ENCODE measurements around the gene C2CD3. TPM values are rescaled to one million over a fixed set of nuclear protein-coding genes. Genes with fewer than 3 reads are reported as not detected.
A peak's percentile ranks its signal among the peaks of the same experiment; 100 is the strongest.

Gene C2CD3
- total and polyA plus RNA-seq, 9 of the 15 experiments (the other 6 are each of a cell fraction or from before 2014, with no cell fraction given): 4.4 to 20.2 (median 15.4) TPM

DNA sequence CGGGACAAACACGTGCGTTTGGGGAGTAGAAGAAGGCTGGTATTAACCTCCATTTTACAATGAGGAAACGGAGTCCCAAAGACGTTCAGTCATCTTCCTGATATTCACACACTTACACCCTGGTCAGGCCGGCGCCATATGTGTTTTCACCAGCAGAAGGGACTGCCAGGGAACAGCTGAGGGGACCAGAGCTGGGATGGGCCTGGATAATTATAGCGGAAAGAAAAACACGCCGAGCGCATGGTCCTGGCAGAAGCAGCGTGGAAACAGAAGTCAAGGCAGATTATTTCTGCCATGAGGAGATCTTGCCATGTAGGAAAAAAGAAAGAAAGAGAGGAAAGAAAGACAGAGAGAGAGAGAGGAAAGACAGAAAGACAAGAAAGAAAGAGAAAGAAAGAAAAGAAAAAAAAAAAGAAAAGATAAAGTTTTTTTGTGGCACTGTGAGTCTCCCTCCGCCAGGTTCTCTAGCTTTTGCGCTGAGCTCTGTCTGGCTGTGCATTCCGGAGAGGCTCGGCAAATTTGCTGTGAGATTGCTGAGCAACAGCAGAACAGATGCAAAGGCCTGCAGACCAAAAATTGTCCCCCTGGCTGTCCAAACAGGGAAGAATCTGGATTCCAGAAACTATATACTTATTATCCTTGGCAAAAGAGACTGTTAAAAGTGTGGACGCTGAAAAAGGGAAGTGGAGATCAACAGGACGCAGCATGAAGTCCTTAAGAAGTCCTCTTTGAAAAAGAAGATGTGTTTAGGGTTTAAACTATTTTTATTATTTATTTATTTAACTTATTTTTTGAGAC lies 186.9 kb downstream of the C2CD3 start (continued):
- TF ChIP-seq, protein P1, sequence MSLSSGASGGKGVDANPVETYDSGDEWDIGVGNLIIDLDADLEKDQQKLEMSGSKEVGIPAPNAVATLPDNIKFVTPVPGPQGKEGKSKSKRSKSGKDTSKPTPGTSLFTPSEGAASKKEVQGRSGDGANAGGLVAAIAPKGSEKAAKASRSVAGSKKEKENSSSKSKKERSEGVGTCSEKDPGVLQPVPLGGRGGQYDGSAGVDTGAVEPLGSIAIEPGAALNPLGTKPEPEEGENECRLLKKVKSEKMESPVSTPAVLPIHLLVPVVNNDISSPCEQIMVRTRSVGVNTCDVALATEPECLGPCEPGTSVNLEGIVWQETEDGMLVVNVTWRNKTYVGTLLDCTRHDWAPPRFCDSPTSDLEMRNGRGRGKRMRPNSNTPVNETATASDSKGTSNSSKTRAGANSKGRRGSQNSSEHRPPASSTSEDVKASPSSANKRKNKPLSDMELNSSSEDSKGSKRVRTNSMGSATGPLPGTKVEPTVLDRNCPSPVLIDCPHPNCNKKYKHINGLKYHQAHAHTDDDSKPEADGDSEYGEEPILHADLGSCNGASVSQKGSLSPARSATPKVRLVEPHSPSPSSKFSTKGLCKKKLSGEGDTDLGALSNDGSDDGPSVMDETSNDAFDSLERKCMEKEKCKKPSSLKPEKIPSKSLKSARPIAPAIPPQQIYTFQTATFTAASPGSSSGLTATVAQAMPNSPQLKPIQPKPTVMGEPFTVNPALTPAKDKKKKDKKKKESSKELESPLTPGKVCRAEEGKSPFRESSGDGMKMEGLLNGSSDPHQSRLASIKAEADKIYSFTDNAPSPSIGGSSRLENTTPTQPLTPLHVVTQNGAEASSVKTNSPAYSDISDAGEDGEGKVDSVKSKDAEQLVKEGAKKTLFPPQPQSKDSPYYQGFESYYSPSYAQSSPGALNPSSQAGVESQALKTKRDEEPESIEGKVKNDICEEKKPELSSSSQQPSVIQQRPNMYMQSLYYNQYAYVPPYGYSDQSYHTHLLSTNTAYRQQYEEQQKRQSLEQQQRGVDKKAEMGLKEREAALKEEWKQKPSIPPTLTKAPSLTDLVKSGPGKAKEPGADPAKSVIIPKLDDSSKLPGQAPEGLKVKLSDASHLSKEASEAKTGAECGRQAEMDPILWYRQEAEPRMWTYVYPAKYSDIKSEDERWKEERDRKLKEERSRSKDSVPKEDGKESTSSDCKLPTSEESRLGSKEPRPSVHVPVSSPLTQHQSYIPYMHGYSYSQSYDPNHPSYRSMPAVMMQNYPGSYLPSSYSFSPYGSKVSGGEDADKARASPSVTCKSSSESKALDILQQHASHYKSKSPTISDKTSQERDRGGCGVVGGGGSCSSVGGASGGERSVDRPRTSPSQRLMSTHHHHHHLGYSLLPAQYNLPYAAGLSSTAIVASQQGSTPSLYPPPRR (CRISPR knock-in tag; IDR thresholded peaks at IDR 0.05; ENCODE audit: borderline replicate concordance): no peak; the same call in 1 of the 2 replicates
- TF ChIP-seq RBM25 (IDR thresholded peaks at IDR 0.05; ENCODE audit: low read depth, low read length, severe bottlenecking): no peak
- TF ChIP-seq, protein P2, sequence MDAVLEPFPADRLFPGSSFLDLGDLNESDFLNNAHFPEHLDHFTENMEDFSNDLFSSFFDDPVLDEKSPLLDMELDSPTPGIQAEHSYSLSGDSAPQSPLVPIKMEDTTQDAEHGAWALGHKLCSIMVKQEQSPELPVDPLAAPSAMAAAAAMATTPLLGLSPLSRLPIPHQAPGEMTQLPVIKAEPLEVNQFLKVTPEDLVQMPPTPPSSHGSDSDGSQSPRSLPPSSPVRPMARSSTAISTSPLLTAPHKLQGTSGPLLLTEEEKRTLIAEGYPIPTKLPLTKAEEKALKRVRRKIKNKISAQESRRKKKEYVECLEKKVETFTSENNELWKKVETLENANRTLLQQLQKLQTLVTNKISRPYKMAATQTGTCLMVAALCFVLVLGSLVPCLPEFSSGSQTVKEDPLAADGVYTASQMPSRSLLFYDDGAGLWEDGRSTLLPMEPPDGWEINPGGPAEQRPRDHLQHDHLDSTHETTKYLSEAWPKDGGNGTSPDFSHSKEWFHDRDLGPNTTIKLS (IDR thresholded peaks at IDR 0.05; ENCODE audit: borderline replicate concordance, low read depth): 0 out of 2 replicates have a peak, but pooled peaks have one; percentile 17
- no peak for TF ChIP-seq CBX3 (IDR thresholded peaks at IDR 0.05; ENCODE audit: borderline replicate concordance in 1 of 2, low read length in 2 of 2)
- TF ChIP-seq HEY1 (CRISPR knock-in tag; IDR thresholded peaks at IDR 0.05; ENCODE audit: borderline replicate concordance): no peak
- TF ChIP-seq PTBP1 (IDR thresholded peaks at IDR 0.05; ENCODE audit: low read depth, low read length): no peak
- TF ChIP-seq, protein P3, sequence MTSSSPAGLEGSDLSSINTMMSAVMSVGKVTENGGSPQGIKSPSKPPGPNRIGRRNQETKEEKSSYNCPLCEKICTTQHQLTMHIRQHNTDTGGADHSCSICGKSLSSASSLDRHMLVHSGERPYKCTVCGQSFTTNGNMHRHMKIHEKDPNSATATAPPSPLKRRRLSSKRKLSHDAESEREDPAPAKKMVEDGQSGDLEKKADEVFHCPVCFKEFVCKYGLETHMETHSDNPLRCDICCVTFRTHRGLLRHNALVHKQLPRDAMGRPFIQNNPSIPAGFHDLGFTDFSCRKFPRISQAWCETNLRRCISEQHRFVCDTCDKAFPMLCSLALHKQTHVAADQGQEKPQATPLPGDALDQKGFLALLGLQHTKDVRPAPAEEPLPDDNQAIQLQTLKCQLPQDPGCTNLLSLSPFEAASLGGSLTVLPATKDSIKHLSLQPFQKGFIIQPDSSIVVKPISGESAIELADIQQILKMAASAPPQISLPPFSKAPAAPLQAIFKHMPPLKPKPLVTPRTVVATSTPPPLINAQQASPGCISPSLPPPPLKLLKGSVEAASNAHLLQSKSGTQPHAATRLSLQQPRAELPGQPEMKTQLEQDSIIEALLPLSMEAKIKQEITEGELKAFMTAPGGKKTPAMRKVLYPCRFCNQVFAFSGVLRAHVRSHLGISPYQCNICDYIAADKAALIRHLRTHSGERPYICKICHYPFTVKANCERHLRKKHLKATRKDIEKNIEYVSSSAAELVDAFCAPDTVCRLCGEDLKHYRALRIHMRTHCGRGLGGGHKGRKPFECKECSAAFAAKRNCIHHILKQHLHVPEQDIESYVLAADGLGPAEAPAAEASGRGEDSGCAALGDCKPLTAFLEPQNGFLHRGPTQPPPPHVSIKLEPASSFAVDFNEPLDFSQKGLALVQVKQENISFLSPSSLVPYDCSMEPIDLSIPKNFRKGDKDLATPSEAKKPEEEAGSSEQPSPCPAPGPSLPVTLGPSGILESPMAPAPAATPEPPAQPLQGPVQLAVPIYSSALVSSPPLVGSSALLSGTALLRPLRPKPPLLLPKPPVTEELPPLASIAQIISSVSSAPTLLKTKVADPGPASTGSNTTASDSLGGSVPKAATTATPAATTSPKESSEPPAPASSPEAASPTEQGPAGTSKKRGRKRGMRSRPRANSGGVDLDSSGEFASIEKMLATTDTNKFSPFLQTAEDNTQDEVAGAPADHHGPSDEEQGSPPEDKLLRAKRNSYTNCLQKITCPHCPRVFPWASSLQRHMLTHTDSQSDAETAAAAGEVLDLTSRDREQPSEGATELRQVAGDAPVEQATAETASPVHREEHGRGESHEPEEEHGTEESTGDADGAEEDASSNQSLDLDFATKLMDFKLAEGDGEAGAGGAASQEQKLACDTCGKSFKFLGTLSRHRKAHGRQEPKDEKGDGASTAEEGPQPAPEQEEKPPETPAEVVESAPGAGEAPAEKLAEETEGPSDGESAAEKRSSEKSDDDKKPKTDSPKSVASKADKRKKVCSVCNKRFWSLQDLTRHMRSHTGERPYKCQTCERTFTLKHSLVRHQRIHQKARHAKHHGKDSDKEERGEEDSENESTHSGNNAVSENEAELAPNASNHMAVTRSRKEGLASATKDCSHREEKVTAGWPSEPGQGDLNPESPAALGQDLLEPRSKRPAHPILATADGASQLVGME (CRISPR knock-in tag; IDR thresholded peaks at IDR 0.05): no peak
- TF ChIP-seq CCNT2 (IDR thresholded peaks at IDR 0.05; ENCODE audit: borderline replicate concordance, extremely low read depth, insufficient read length, low read depth, low read length): no peak
- TF ChIP-seq NCOA6 (IDR thresholded peaks at IDR 0.05): no peak
- no peak for TF ChIP-seq ZNF41 (CRISPR knock-in tag; conservative IDR thresholded peaks at IDR 0.05)
- TF ChIP-seq PHB (CRISPR knock-in tag; IDR thresholded peaks at IDR 0.05): no peak
